K562 (cell line): ENCODE data around the gene PARD3. TPM values are rescaled to one million over a fixed set of nuclear protein-coding genes. Genes with fewer than 3 reads are reported as not detected.

Experiments used
- ARID1B ChIP-seq: fragments of 450-650 bp; IDR thresholded peaks from 2 replicates; pipeline ENCODE4 v1.6.1; 2016; ENCODE audit warnings: antibody characterized with exemption, mild to moderate bottlenecking, inconsistent platforms
- BRD9 ChIP-seq: fragments of 450-650 bp; IDR thresholded peaks from 2 replicates; pipeline ENCODE4 v1.6.1; 2018; ENCODE audit warnings: low read depth; ENCODE audit not compliant: partially characterized antibody
- CEBPB ChIP-seq: fragments of 450-650 bp; IDR thresholded peaks from 2 replicates; pipeline ENCODE4 v1.6.1; 2016; ENCODE audit warnings: missing genetic modification characterization, missing compliant biosample characterization
- CEBPG ChIP-seq, 3 experiments: fragments of 200-800 bp in 1 of 3; sonication (Bioruptor generic) in 1 of 3; sonication (generic) in 1 of 3; formaldehyde crosslinking in 1 of 3; IDR thresholded peaks in 2 of 3; conservative IDR thresholded peaks in 1 of 3; 2 replicates each; pipeline versions ENCODE4 v1.6.1 to v1.8.0; 2016 to 2022; ENCODE audit warnings: missing compliant biosample characterization in 2 of 3, missing genetic modification characterization in 2 of 3, mild to moderate bottlenecking in 1 of 3, missing genetic modification reagents in 1 of 3
- CHD4 ChIP-seq: fragments of 200-600 bp; sonication (generic); IDR thresholded peaks from 3 replicates; pipeline ENCODE4 v1.6.1; 2012; ENCODE audit warnings: low read depth, mild to moderate bottlenecking, mixed read lengths, low read length, inconsistent platforms; ENCODE audit not compliant: insufficient read depth, insufficient replicate concordance, poor library complexity, severe bottlenecking
- CREM ChIP-seq: IDR thresholded peaks from 2 replicates; pipeline ENCODE4 v1.6.1; 2014; ENCODE audit warnings: antibody characterized with exemption, low read depth
- FOXM1 ChIP-seq, 2 experiments: fragments of 450-650 bp in 1 of 2; sonication (generic) in 1 of 2; formaldehyde crosslinking in 1 of 2; IDR thresholded peaks; 2 replicates each; pipeline versions ENCODE4 v1.6.1 to v1.9.0; 2017 to 2022; ENCODE audit warnings: low read depth in 2 of 2, mild to moderate bottlenecking in 2 of 2, missing genetic modification reagents in 1 of 2, moderate library complexity in 1 of 2
- HDAC1 ChIP-seq, 2 experiments: fragments of 450-650 bp; IDR thresholded peaks; 2 replicates each; pipeline ENCODE4 v1.6.1; 2016 to 2017; ENCODE audit warnings: inconsistent platforms in 1 of 2, mild to moderate bottlenecking in 1 of 2, moderate library complexity in 1 of 2
- HMGN3 ChIP-seq: IDR thresholded peaks from 2 replicates; pipeline ENCODE4 v1.6.1; 2011; ENCODE audit warnings: borderline replicate concordance, low read depth, mild to moderate bottlenecking, mixed read lengths, low read length; ENCODE audit not compliant: insufficient read length; ENCODE audit errors: extremely low read depth
- MGA ChIP-seq: fragments of 450-650 bp; IDR thresholded peaks from 2 replicates; pipeline ENCODE4 v1.6.1; 2016; ENCODE audit warnings: mild to moderate bottlenecking, moderate library complexity
- RHOXF2B ChIP-seq: fragments of 250-450 bp; sonication (Bioruptor Pico); conservative IDR thresholded peaks from 2 replicates; pipeline ENCODE4 v1.5.1; 2021
- ZNF316 ChIP-seq: fragments of 450-650 bp; IDR thresholded peaks from 2 replicates; pipeline ENCODE4 v1.6.1; 2016
- polyA plus RNA-seq, 8 experiments: library from polyadenylated mRNA; depleted of rRNA in 4 of 8; stranded (reverse) in 5 of 8; unstranded in 3 of 8; fragments of >200 nt; fragmentation: Nextera tagmentation in 2 of 8; fragmentation: Illumina TruSeq in 1 of 8; extraction: Ambion mirVana in 2 of 8; extraction: Trizol in 1 of 8; gene quantifications; 2 replicates each; pipeline versions ENCODE4 v1.2.1 to v1.2.3, GENCODE V29; 2011 to 2014; ENCODE audit warnings: inconsistent platforms in 1 of 8, missing spikeins in 1 of 8
- total RNA-seq, 7 experiments: library from RNA; depleted of rRNA in 6 of 7; stranded (reverse); fragments of >200 nt in 6 of 7; fragmentation: Illumina TruSeq in 2 of 7; extraction: Trizol in 2 of 7; gene quantifications; 2 replicates each; pipeline versions ENCODE4 v1.2.1 to v1.2.3, GENCODE V29; 2011 to 2021; ENCODE audit warnings: low replicate concordance in 1 of 7
- TF ChIP-seq, protein P1 (sequence below): fragments of 250-450 bp; sonication (Bioruptor Pico); IDR thresholded peaks from 2 replicates; pipeline ENCODE4 v1.8.0; 2022; ENCODE audit warnings: moderate library complexity, mild to moderate bottlenecking, inconsistent platforms
- TF ChIP-seq, protein P2 (sequence below), 2 experiments: fragments of 200-800 bp in 1 of 2; sonication (Bioruptor generic) in 1 of 2; sonication (generic) in 1 of 2; formaldehyde crosslinking in 1 of 2; IDR thresholded peaks in 1 of 2; conservative IDR thresholded peaks in 1 of 2; 2 replicates each; pipeline versions ENCODE4 v1.5.0 to v1.6.1; 2016 to 2020; ENCODE audit warnings: missing compliant biosample characterization in 1 of 2, missing genetic modification characterization in 1 of 2, missing genetic modification reagents in 1 of 2

The PARD3 gene
- total and polyA plus RNA-seq, 9 of the 15 experiments (the other 6 are each of a cell fraction or from before 2014, with no cell fraction given) = 2.7 to 11.7 (median 7.7) TPM

- peak; percentile 91 for TF ChIP-seq MGA
- TF ChIP-seq, protein P1, sequence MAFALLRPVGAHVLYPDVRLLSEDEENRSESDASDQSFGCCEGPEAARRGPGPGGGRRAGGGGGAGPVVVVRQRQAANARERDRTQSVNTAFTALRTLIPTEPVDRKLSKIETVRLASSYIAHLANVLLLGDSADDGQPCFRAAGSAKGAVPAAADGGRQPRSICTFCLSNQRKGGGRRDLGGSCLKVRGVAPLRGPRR (CRISPR knock-in tag) = no peak
- TF ChIP-seq FOXM1 (IDR thresholded peaks at IDR 0.05; ENCODE audit: low read depth) = no peak
- TF ChIP-seq FOXM1 (CRISPR knock-in tag; IDR thresholded peaks at IDR 0.05; ENCODE audit: low read depth) = no peak
- TF ChIP-seq CEBPG (CRISPR knock-in tag; IDR thresholded peaks at IDR 0.05) = no peak
- TF ChIP-seq CEBPG (tag; conservative IDR thresholded peaks at IDR 0.05 in 1 of 2, IDR thresholded peaks at IDR 0.05 in 1 of 2) = no peak
- no peak for TF ChIP-seq ZNF316
- peak in 1 of 2 experiments; percentile 48; a peak in 1 of 4 replicates for TF ChIP-seq HDAC1 (IDR thresholded peaks at IDR 0.05)
- TF ChIP-seq CEBPB (tag) = no peak
- TF ChIP-seq ARID1B = no peak
- TF ChIP-seq RHOXF2B (CRISPR knock-in tag) = no peak
- no peak for TF ChIP-seq BRD9
- no peak for TF ChIP-seq CHD4
- TF ChIP-seq CREM = no peak
- TF ChIP-seq HMGN3 = no peak
- TF ChIP-seq, protein P2, sequence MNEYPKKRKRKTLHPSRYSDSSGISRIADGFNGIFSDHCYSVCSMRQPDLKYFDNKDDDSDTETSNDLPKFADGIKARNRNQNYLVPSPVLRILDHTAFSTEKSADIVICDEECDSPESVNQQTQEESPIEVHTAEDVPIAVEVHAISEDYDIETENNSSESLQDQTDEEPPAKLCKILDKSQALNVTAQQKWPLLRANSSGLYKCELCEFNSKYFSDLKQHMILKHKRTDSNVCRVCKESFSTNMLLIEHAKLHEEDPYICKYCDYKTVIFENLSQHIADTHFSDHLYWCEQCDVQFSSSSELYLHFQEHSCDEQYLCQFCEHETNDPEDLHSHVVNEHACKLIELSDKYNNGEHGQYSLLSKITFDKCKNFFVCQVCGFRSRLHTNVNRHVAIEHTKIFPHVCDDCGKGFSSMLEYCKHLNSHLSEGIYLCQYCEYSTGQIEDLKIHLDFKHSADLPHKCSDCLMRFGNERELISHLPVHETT (CRISPR knock-in tag; conservative IDR thresholded peaks at IDR 0.05 in 1 of 2, IDR thresholded peaks at IDR 0.05 in 1 of 2) = no peak
Measured at GRCh38 chr10:34791947-34792346, 23.1 kb downstream of the PARD3 start (continued).
